HL-60/S4 treated with phorbol 12-myristate 13-acetate at 8.2 ng/mL for 4 days and 3 days (cell line): ENCODE data around the gene PPY.
"Not testable (repeated sequence)": the region's sequence is repeated elsewhere in the genome, so short reads cannot be mapped to it uniquely, and the experiment has no call there.

Experiments used
- in situ Hi-C: fragments of 300-500 bp; cut with MboI; formaldehyde crosslinking; loops from 2 replicates; pipeline ENCODE4 v1.15.0; 2022; ENCODE audit warnings: low sequenced_read_pairs

PPY gene

GRCh38 chr17:43966276-43966675 lies 24.0 kb upstream of the PPY start:
- in situ Hi-C loops: no loop called here

- in situ Hi-C loops: no loop called here
These were observed 20.2 kb upstream of the PPY start for GRCh38 chr17:43962479-43962878.

GRCh38 chr17:43961954-43962353 lies 19.7 kb upstream of the PPY start:
- in situ Hi-C loops: no loop called here

- in situ Hi-C loops: not testable (repeated sequence)
These were observed 19.0 kb upstream of the PPY start for GRCh38 chr17:43961292-43961691.

- in situ Hi-C loops: no loop called here
These were observed 16.6 kb upstream of the PPY start for GRCh38 chr17:43958748-43959352.

- in situ Hi-C loops: no loop called here
These were observed 13.9 kb upstream of the PPY start for GRCh38 chr17:43956222-43956621.

GRCh38 chr17:43953746-43954145 lies 11.5 kb upstream of the PPY start, which contains the start of gene PYY:
PYY (minus strand) TSS chr17:43953940; CDS start chr17:43953483, 457 bp downstream.
- in situ Hi-C loops: no loop called here

GRCh38 chr17:43952724-43953666 lies 10.7 kb upstream of the PPY start:
- in situ Hi-C loops: no loop called here

GRCh38 chr17:43952351-43952723 lies 10.1 kb upstream of the PPY start:
- in situ Hi-C loops: no loop called here

- in situ Hi-C loops: no loop called here
These were observed 9.5 kb upstream of the PPY start for GRCh38 chr17:43951750-43952149.

GRCh38 chr17:43950554-43950953 lies 8.3 kb upstream of the PPY start:
- in situ Hi-C loops: no loop called here

GRCh38 chr17:43949781-43950180 lies 7.5 kb upstream of the PPY start:
- in situ Hi-C loops: loop anchor here (25.0 kb wide), 1 partner anchor 213 kb away; the partner anchor contains the start of gene ASB16

GRCh38 chr17:43946781-43947180 lies 4.5 kb upstream of the PPY start:
- in situ Hi-C loops: loop anchor here (25.0 kb wide), 1 partner anchor 216 kb away; the partner anchor contains the start of gene ASB16

GRCh38 chr17:43945074-43945829 lies 3.0 kb upstream of the PPY start:
- in situ Hi-C loops: loop anchor here (25.0 kb wide), 1 partner anchor 217 kb away; the partner anchor contains the start of gene ASB16

GRCh38 chr17:43940630-43941029 lies 1.6 kb downstream of the PPY start:
- in situ Hi-C loops: loop anchor here (25.0 kb wide), 1 partner anchor 222 kb away; the partner anchor contains the start of gene ASB16

- in situ Hi-C loops: loop anchor here (25.0 kb wide), 1 partner anchor 222 kb away; the partner anchor contains the start of gene ASB16
These were observed 2.4 kb downstream of the PPY start for GRCh38 chr17:43939886-43940285.

GRCh38 chr17:43939452-43939851 lies 2.8 kb downstream of the PPY start:
- in situ Hi-C loops: loop anchor here (25.0 kb wide), 1 partner anchor 223 kb away; the partner anchor contains the start of gene ASB16

GRCh38 chr17:43938838-43939182 lies 3.5 kb downstream of the PPY start:
- in situ Hi-C loops: loop anchor here (25.0 kb wide), 1 partner anchor 223 kb away; the partner anchor contains the start of gene ASB16

- in situ Hi-C loops: loop anchor here (25.0 kb wide), 1 partner anchor 226 kb away; the partner anchor contains the start of gene ASB16
These were observed 5.8 kb downstream of the PPY start for GRCh38 chr17:43936434-43936833.

GRCh38 chr17:43935926-43936261 lies 6.4 kb downstream of the PPY start:
- in situ Hi-C loops: loop anchor here (25.0 kb wide), 1 partner anchor 226 kb away; the partner anchor contains the start of gene ASB16
